ENCODE measurements around the gene UBXN4.
"Not testable (repeated sequence)": the region's sequence is repeated elsewhere in the genome, so short reads cannot be mapped to it uniquely, and the experiment has no call there.

UBXN4 gene

GRCh38 chr2:135797497-135798274 lies 56.0 kb downstream of the UBXN4 start:
- Histone ChIP-seq H3K9me3 (ENCODE audit: control insufficient read depth, low read length) (no peaks in the 10 kb centered on the region), H3K27me3 (ENCODE audit: control insufficient read depth, insufficient read depth, low read length) (no peaks in the 10 kb centered on the region), H3K9ac (ENCODE audit: low read length) (no peak overlapping the region), H3K36me3 (ENCODE audit: control insufficient read depth, insufficient read depth, low read length) (no peaks in the 10 kb centered on the region), H3K4me3 (ENCODE audit: low read length) (no peak overlapping the region), H3K4me1 (ENCODE audit: control insufficient read depth, insufficient read depth, low read length) (peaks cover 5% of the 10 kb centered on the region)

GRCh38 chr2:135798275-135798705 lies 56.6 kb downstream of the UBXN4 start:
- no peak overlapping the region for H3K4me3 ChIP-seq (ENCODE audit: low read length)
- no peak overlapping the region for H3K9ac ChIP-seq (ENCODE audit: low read length)
- H3K9me3 ChIP-seq (ENCODE audit: control insufficient read depth, low read length): no peaks in the 10 kb centered on the region
- H3K36me3 ChIP-seq (ENCODE audit: control insufficient read depth, insufficient read depth, low read length): no peaks in the 10 kb centered on the region
- peaks cover 5% of the 10 kb centered on the region for H3K4me1 ChIP-seq (ENCODE audit: control insufficient read depth, insufficient read depth, low read length)
- no peaks in the 10 kb centered on the region for H3K27me3 ChIP-seq (ENCODE audit: control insufficient read depth, insufficient read depth, low read length)

- H3K36me3 ChIP-seq (ENCODE audit: control insufficient read depth, insufficient read depth, low read length): no peaks in the 10 kb centered on the region
- H3K27me3 ChIP-seq (ENCODE audit: control insufficient read depth, insufficient read depth, low read length): no peaks in the 10 kb centered on the region
- no peak overlapping the region for H3K9ac ChIP-seq (ENCODE audit: low read length)
- no peaks in the 10 kb centered on the region for H3K9me3 ChIP-seq (ENCODE audit: control insufficient read depth, low read length)
- peaks cover 5% of the 10 kb centered on the region for H3K4me1 ChIP-seq (ENCODE audit: control insufficient read depth, insufficient read depth, low read length)
- no peak overlapping the region for H3K4me3 ChIP-seq (ENCODE audit: low read length)
Measured at GRCh38 chr2:135798762-135799161, 57.1 kb downstream of the UBXN4 start.

- H3K4me1 ChIP-seq (ENCODE audit: control insufficient read depth, insufficient read depth, low read length): peaks cover 5% of the 10 kb centered on the region
- H3K9ac ChIP-seq (ENCODE audit: low read length): no peak overlapping the region
- no peak overlapping the region for H3K4me3 ChIP-seq (ENCODE audit: low read length)
- H3K36me3 ChIP-seq (ENCODE audit: control insufficient read depth, insufficient read depth, low read length): no peaks in the 10 kb centered on the region
- H3K9me3 ChIP-seq (ENCODE audit: control insufficient read depth, low read length): no peaks in the 10 kb centered on the region
- no peaks in the 10 kb centered on the region for H3K27me3 ChIP-seq (ENCODE audit: control insufficient read depth, insufficient read depth, low read length)
Measured at GRCh38 chr2:135799738-135800137, 58.1 kb downstream of the UBXN4 start.

- H3K36me3 ChIP-seq (ENCODE audit: control insufficient read depth, insufficient read depth, low read length): no peaks in the 10 kb centered on the region
- H3K9me3 ChIP-seq (ENCODE audit: control insufficient read depth, low read length): no peaks in the 10 kb centered on the region
- H3K27me3 ChIP-seq (ENCODE audit: control insufficient read depth, insufficient read depth, low read length): no peaks in the 10 kb centered on the region
- peaks cover 5% of the 10 kb centered on the region for H3K4me1 ChIP-seq (ENCODE audit: control insufficient read depth, insufficient read depth, low read length)
- H3K9ac ChIP-seq (ENCODE audit: low read length): no peak overlapping the region
- H3K4me3 ChIP-seq (ENCODE audit: low read length): no peak overlapping the region
Measured at GRCh38 chr2:135800513-135801460, 59.1 kb downstream of the UBXN4 start.

GRCh38 chr2:135802350-135802749 lies 60.7 kb downstream of the UBXN4 start:
- H3K27me3 ChIP-seq (ENCODE audit: control insufficient read depth, insufficient read depth, low read length): no peaks in the 10 kb centered on the region
- no peaks in the 10 kb centered on the region for H3K36me3 ChIP-seq (ENCODE audit: control insufficient read depth, insufficient read depth, low read length)
- H3K9me3 ChIP-seq (ENCODE audit: control insufficient read depth, low read length): no peaks in the 10 kb centered on the region
- no peak overlapping the region for H3K4me3 ChIP-seq (ENCODE audit: low read length)
- H3K9ac ChIP-seq (ENCODE audit: low read length): no peak overlapping the region
- H3K4me1 ChIP-seq (ENCODE audit: control insufficient read depth, insufficient read depth, low read length): peaks cover 4% of the 10 kb centered on the region

GRCh38 chr2:135803278-135803677 lies 61.6 kb downstream of the UBXN4 start:
- Histone ChIP-seq H3K4me1 (ENCODE audit: control insufficient read depth, insufficient read depth, low read length) (no peaks in the 10 kb centered on the region), H3K9ac (ENCODE audit: low read length) (no peak overlapping the region), H3K27me3 (ENCODE audit: control insufficient read depth, insufficient read depth, low read length) (no peaks in the 10 kb centered on the region), H3K36me3 (ENCODE audit: control insufficient read depth, insufficient read depth, low read length) (no peaks in the 10 kb centered on the region), H3K9me3 (ENCODE audit: control insufficient read depth, low read length) (no peaks in the 10 kb centered on the region), H3K4me3 (ENCODE audit: low read length) (no peak overlapping the region)

GRCh38 chr2:135807874-135808273 lies 66.2 kb downstream of the UBXN4 start:
- not testable (repeated sequence) for H3K9me3 ChIP-seq (ENCODE audit: control insufficient read depth, low read length); H3K27me3 ChIP-seq (ENCODE audit: control insufficient read depth, insufficient read depth, low read length); H3K4me3 ChIP-seq (ENCODE audit: low read length); H3K36me3 ChIP-seq (ENCODE audit: control insufficient read depth, insufficient read depth, low read length); H3K9ac ChIP-seq (ENCODE audit: low read length); H3K4me1 ChIP-seq (ENCODE audit: control insufficient read depth, insufficient read depth, low read length)

GRCh38 chr2:135812907-135813511 lies 71.4 kb downstream of the UBXN4 start:
- no peak overlapping the region for H3K4me3 ChIP-seq (ENCODE audit: low read length)
- no peak overlapping the region for H3K9ac ChIP-seq (ENCODE audit: low read length)
- no peaks in the 10 kb centered on the region for H3K4me1 ChIP-seq (ENCODE audit: control insufficient read depth, insufficient read depth, low read length)
- H3K36me3 ChIP-seq (ENCODE audit: control insufficient read depth, insufficient read depth, low read length): no peaks in the 10 kb centered on the region
- no peaks in the 10 kb centered on the region for H3K9me3 ChIP-seq (ENCODE audit: control insufficient read depth, low read length)
- H3K27me3 ChIP-seq (ENCODE audit: control insufficient read depth, insufficient read depth, low read length): peaks cover 2% of the 10 kb centered on the region

- H3K27me3 ChIP-seq (ENCODE audit: control insufficient read depth, insufficient read depth, low read length): peaks cover 2% of the 10 kb centered on the region
- H3K36me3 ChIP-seq (ENCODE audit: control insufficient read depth, insufficient read depth, low read length): no peaks in the 10 kb centered on the region
- H3K4me1 ChIP-seq (ENCODE audit: control insufficient read depth, insufficient read depth, low read length): no peaks in the 10 kb centered on the region
- no peak overlapping the region for H3K4me3 ChIP-seq (ENCODE audit: low read length)
- H3K9ac ChIP-seq (ENCODE audit: low read length): no peak overlapping the region
- H3K9me3 ChIP-seq (ENCODE audit: control insufficient read depth, low read length): no peaks in the 10 kb centered on the region
Measured at GRCh38 chr2:135815269-135815668, 73.6 kb downstream of the UBXN4 start.

GRCh38 chr2:135817466-135817865 lies 75.8 kb downstream of the UBXN4 start:
- no peak overlapping the region for H3K4me3 ChIP-seq (ENCODE audit: low read length)
- H3K9me3 ChIP-seq (ENCODE audit: control insufficient read depth, low read length): no peaks in the 10 kb centered on the region
- H3K27me3 ChIP-seq (ENCODE audit: control insufficient read depth, insufficient read depth, low read length): peaks cover 2% of the 10 kb centered on the region
- H3K4me1 ChIP-seq (ENCODE audit: control insufficient read depth, insufficient read depth, low read length): no peaks in the 10 kb centered on the region
- no peak overlapping the region for H3K9ac ChIP-seq (ENCODE audit: low read length)
- H3K36me3 ChIP-seq (ENCODE audit: control insufficient read depth, insufficient read depth, low read length): no peaks in the 10 kb centered on the region

GRCh38 chr2:135817951-135818350 lies 76.3 kb downstream of the UBXN4 start:
- H3K27me3 ChIP-seq (ENCODE audit: control insufficient read depth, insufficient read depth, low read length): peaks cover 2% of the 10 kb centered on the region
- no peaks in the 10 kb centered on the region for H3K36me3 ChIP-seq (ENCODE audit: control insufficient read depth, insufficient read depth, low read length)
- H3K9ac ChIP-seq (ENCODE audit: low read length): no peak overlapping the region
- H3K4me1 ChIP-seq (ENCODE audit: control insufficient read depth, insufficient read depth, low read length): no peaks in the 10 kb centered on the region
- H3K4me3 ChIP-seq (ENCODE audit: low read length): no peak overlapping the region
- no peaks in the 10 kb centered on the region for H3K9me3 ChIP-seq (ENCODE audit: control insufficient read depth, low read length)

Measured in mucosa of stomach (tissue), 1 donor.